Right lobe of liver (tissue), 4 donors: Measurements from ENCODE around the gene HHIP.

Experiments
- CTCF ChIP-seq, 4 donors: fragments of 200-600 bp in 3 of 4; fragments of 450-650 bp in 1 of 4; IDR thresholded peaks; one replicate each; pipeline versions ENCODE4 v1.5.1 to v1.8.0; 2016 to 2022; ENCODE audit warnings: antibody characterized with exemption in 4 of 4, mild to moderate bottlenecking in 2 of 4
- POLR2A ChIP-seq: fragments of 450-650 bp; IDR thresholded peaks from one replicate; pipeline ENCODE4 v1.6.1; 2017; ENCODE audit warnings: antibody characterized with exemption, mild to moderate bottlenecking
- donor health status: DM: no; HTN: no; CAD: no.
- donor health status: DM: no; HTN: no; CAD: no.
- donor health status: DM: no; HTN: yes; CAD: no.

- no peak for TF ChIP-seq POLR2A
- TF ChIP-seq CTCF (IDR thresholded peaks at IDR 0.05) = no peak
Measured at GRCh38 chr4:144659447-144659846, 13.5 kb downstream of the HHIP start.
